NB4 (cell line): ENCODE measurements around the gene CBX2.

ENCODE experiments used
- CTCF ChIP-seq: IDR thresholded peaks from one replicate; pipeline ENCODE4 v1.5.1; 2012; ENCODE audit warnings: low read depth, low read length
- POLR2A ChIP-seq: IDR thresholded peaks from 2 replicates; pipeline ENCODE4 v1.6.1; 2011; ENCODE audit warnings: mild to moderate bottlenecking; ENCODE audit not compliant: insufficient read length; ENCODE audit errors: extremely low read depth

GRCh38 chr17:79737046-79737921 is 40.7 kb upstream of the CBX2 start:
- TF ChIP-seq POLR2A (no peak), CTCF (no peak)
